Measurements from ENCODE around the gene SDK1. TPM values are rescaled to one million over a fixed set of nuclear protein-coding genes. Genes with fewer than 3 reads are reported as not detected.

Gene SDK1
- total and polyA plus RNA-seq, 2 donors (not counting 3 experiments of a cell fraction or from before 2014, with no cell fraction given), result 1.6 to 3.9 TPM

DNA sequence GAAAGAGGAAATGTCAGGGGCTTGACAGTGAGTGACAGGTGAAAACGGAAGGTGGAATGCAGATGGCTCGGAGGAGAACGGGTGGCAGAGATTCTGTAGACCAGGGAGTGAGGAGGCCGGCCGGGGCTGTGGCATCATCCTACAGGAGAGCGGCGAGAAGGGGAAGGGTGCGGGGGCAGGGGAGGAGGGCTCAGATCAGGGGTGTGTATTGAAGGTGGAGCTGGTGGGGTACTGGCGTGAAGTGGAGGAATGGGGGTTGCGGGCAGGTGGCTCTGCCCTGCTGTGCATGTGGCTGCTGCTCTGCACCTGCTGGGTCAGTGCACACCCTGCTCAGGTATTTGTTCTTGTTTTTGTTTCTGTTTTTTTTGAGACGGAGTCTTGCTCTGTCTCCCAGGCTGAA is 910.2 kb downstream of the SDK1 start:
- no peak overlapping the region for H2AFZ ChIP-seq (ENCODE audit: low read depth, low read length)
- no peaks in the 10 kb centered on the region for H3K27me3 ChIP-seq (ENCODE audit: control insufficient read depth in 2 of 2, insufficient read depth in 2 of 2, low read length in 2 of 2)
- TF ChIP-seq JUN (IDR thresholded peaks at IDR 0.05; ENCODE audit: borderline replicate concordance, insufficient read depth, insufficient read length, low read depth), result no peak
- no peak for TF ChIP-seq MYC (IDR thresholded peaks at IDR 0.05; ENCODE audit: low read depth, low read length)
- TF ChIP-seq, protein P1, sequence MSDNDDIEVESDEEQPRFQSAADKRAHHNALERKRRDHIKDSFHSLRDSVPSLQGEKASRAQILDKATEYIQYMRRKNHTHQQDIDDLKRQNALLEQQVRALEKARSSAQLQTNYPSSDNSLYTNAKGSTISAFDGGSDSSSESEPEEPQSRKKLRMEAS (IDR thresholded peaks at IDR 0.05; ENCODE audit: insufficient read depth, insufficient read length), result no peak
- no peak for TF ChIP-seq EZH2 (IDR thresholded peaks at IDR 0.05; ENCODE audit: borderline replicate concordance, low read depth, low read length, severe bottlenecking)
- no peak for TF ChIP-seq POLR2A (IDR thresholded peaks at IDR 0.05; ENCODE audit: low read depth, low read length)
- no peak for TF ChIP-seq POLR2AphosphoS5 (IDR thresholded peaks at IDR 0.05; ENCODE audit: insufficient read depth, low read depth, low read length)
- no peak for TF ChIP-seq FOS (IDR thresholded peaks at IDR 0.05; ENCODE audit: borderline replicate concordance, insufficient read depth, low read length)
- TF ChIP-seq CTCF (IDR thresholded peaks at IDR 0.05; ENCODE audit: extremely low read depth in 1 of 2, insufficient read depth in 1 of 2, low read depth in 1 of 2, low read length in 2 of 2), result no peak
- TF ChIP-seq GATA2 (IDR thresholded peaks at IDR 0.05; ENCODE audit: insufficient read depth, insufficient read length, low read depth, low read length), result no peak
- H3K9ac ChIP-seq (replicated peaks; ENCODE audit: extremely low read depth, insufficient read depth, low read length), result no peak overlapping the region
- H3K9me3 ChIP-seq (replicated peaks; ENCODE audit: control insufficient read depth, insufficient read depth, low read length), result no peaks in the 10 kb centered on the region
- H3K4me3 ChIP-seq (replicated peaks in 1 of 3; ENCODE audit: insufficient read depth in 1 of 3, low read depth in 1 of 3, low read length in 3 of 3), result no peak overlapping the region
- H3K79me2 ChIP-seq (ENCODE audit: control insufficient read depth, insufficient read depth, low read length), result no peaks in the 10 kb centered on the region
- no peaks in the 10 kb centered on the region for H3K9me1 ChIP-seq (replicated peaks; ENCODE audit: control insufficient read depth, extremely low read depth, insufficient read depth, low read length)
- DNase-seq (ENCODE audit: low read depth, low spot score) (no peak), FAIRE-seq (no peak)
- intact Hi-C loops (cut with micrococcal nuclease), result no loop called here
- ChIA-PET CTCF (no interaction called here), POLR2A (no interaction called here)
- H3K36me3 ChIP-seq (ENCODE audit: control insufficient read depth in 2 of 2, extremely low read depth in 1 of 2, insufficient read depth in 2 of 2, low read length in 2 of 2), result no peaks in the 10 kb centered on the region
- H4K20me1 ChIP-seq (replicated peaks; ENCODE audit: control insufficient read depth, extremely low read depth, insufficient read depth, low read length), result no peaks in the 10 kb centered on the region
- no TSS peak for BruUV-seq (replicated peaks)
- dilution Hi-C loops (cut with MboI; ENCODE audit: extremely low pct_ligation_motif_present, low sequenced_read_pairs), result no loop called here
- H3K4me1 ChIP-seq (ENCODE audit: control insufficient read depth, extremely low read depth, insufficient read depth, low read length), result no peaks in the 10 kb centered on the region
- H3K4me2 ChIP-seq (ENCODE audit: insufficient read depth, low read length), result no peak overlapping the region
- no peak overlapping the region for H3K27ac ChIP-seq (ENCODE audit: insufficient read depth, low read depth, low read length)

Data from endothelial cell of umbilical vein (primary cell).